ENCODE data around the gene TNNC1. TPM values are rescaled to one million over a fixed set of nuclear protein-coding genes. Genes with fewer than 3 reads are reported as not detected.

TNNC1 gene
- total RNA-seq, 5 donors from 2014 or later (not counting 1 experiment from before 2014, with no cell fraction given) = 2.8 to 8.8 (median 4.5) TPM

DNA sequence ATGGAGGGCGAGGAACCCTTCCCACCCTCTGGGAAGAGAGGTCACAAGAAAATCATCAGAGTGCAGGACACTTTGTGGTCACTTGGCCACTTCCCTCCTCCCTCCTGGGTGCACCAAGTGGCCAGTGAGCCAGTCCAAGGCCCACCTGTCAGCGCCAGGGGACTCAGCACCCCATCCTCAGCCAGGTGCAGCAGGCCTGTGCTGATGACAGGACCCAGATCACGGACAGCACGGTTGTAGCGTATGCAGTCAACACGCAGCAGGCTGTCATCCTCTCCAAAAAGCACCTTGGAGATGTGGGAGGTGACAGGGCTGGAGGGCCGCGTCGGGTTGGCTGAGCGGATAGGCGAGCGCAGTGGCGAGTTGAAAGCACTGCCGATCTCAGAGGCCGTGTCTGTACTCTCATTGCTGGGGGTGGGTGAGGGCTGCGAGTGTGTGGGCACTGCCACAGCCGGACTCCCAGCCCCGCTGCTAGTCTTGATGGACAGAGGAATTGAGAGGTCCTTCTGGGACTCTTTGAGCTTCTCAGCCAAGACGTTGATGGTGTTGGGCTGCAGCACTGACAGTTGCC is 50.5 kb downstream of the TNNC1 start:
- Mint-ChIP-seq H3K9me3 (no peaks in the 10 kb centered on the region), H3K4me3 (no peak overlapping the region), H3K4me1 (peaks cover 8 to 12% (median 9%) of the 10 kb centered on the region in 3 donors), H3K36me3 (peaks cover 41% of the 10 kb centered on the region), H3K27ac (no peak overlapping the region), H3K27me3 (no peaks in the 10 kb centered on the region)
- ATAC-seq (replicated peaks in 1 of 4) = no peak
- ChIA-PET CTCF (no interaction called here), POLR2A (interaction anchor here in 1 of 2 donors (0.5 kb wide), 1 partner anchor 211 kb away, joined by 3 read pairs; no protein-coding TSS in a partner anchor)
- no peak overlapping the region for H3K27ac ChIP-seq (ENCODE audit: low read length)
- H3K36me3 ChIP-seq (ENCODE audit: control insufficient read depth in 2 of 2, extremely low read depth in 1 of 2, insufficient read depth in 1 of 2, low read length in 1 of 2) = peaks cover 33 to 87% of the 10 kb centered on the region in 2 donors
- WGBS (ENCODE audit: insufficient coverage) = 96% methylated on average over 18 of the region's 19 CpGs
- H3K4me3 ChIP-seq (ENCODE audit: control insufficient read depth in 1 of 2, extremely low read depth in 1 of 2, low read length in 1 of 2) = no peak overlapping the region
- no peaks in the 10 kb centered on the region for H3K9me3 ChIP-seq
- peaks cover 0 to 24% of the 10 kb centered on the region in 2 experiments for H3K4me1 ChIP-seq (ENCODE audit: control insufficient read depth in 1 of 2, extremely low read depth in 1 of 2, insufficient read depth in 2 of 2, low read length in 2 of 2)
- no peaks in the 10 kb centered on the region for H3K27me3 ChIP-seq (replicated peaks in 1 of 2; ENCODE audit: control insufficient read depth in 2 of 2, extremely low read depth in 1 of 2, insufficient read depth in 2 of 2, low read length in 1 of 2)
- no peak for DNase-seq

GRCh38 chr3:52402706-52403270 is 51.1 kb downstream of the TNNC1 start:
- H3K4me1 Mint-ChIP-seq = peaks cover 2 to 6% (median 3%) of the 10 kb centered on the region in 3 donors
- Histone ChIP-seq H3K27ac (ENCODE audit: low read length) (no peak overlapping the region), H3K27me3 (replicated peaks in 1 of 2; ENCODE audit: control insufficient read depth in 2 of 2, extremely low read depth in 1 of 2, insufficient read depth in 2 of 2, low read length in 1 of 2) (no peaks in the 10 kb centered on the region), H3K9me3 (no peaks in the 10 kb centered on the region), H3K4me3 (ENCODE audit: control insufficient read depth in 1 of 2, extremely low read depth in 1 of 2, low read length in 1 of 2) (no peak overlapping the region), H3K4me1 (ENCODE audit: control insufficient read depth in 1 of 2, extremely low read depth in 1 of 2, insufficient read depth in 2 of 2, low read length in 2 of 2) (peaks cover 0 to 19% of the 10 kb centered on the region in 2 experiments), H3K36me3 (ENCODE audit: control insufficient read depth in 2 of 2, extremely low read depth in 1 of 2, insufficient read depth in 1 of 2, low read length in 1 of 2) (peaks cover 36 to 83% of the 10 kb centered on the region in 2 donors)
- 86% methylated on average over 7 of the region's 11 CpGs for WGBS (ENCODE audit: insufficient coverage)
- ATAC-seq (replicated peaks in 1 of 4) (no peak), DNase-seq (no peak)
- H3K4me3 Mint-ChIP-seq = no peak overlapping the region
- ChIA-PET POLR2A (no interaction called here), CTCF (no interaction called here)
- no peaks in the 10 kb centered on the region for H3K27me3 Mint-ChIP-seq
- peaks cover 35% of the 10 kb centered on the region for H3K36me3 Mint-ChIP-seq
- no peak overlapping the region for H3K27ac Mint-ChIP-seq
- H3K9me3 Mint-ChIP-seq = no peaks in the 10 kb centered on the region

GRCh38 chr3:52402101-52402521 is 51.7 kb downstream of the TNNC1 start:
- 96% methylated on average over 16 of the region's 16 CpGs for WGBS (ENCODE audit: insufficient coverage)
- peaks cover 0 to 5% (median 2%) of the 10 kb centered on the region in 3 donors for H3K4me1 Mint-ChIP-seq
- H3K36me3 Mint-ChIP-seq = peaks cover 34% of the 10 kb centered on the region
- POLR2A ChIA-PET = no interaction called here
- CTCF ChIA-PET = no interaction called here
- H3K4me3 Mint-ChIP-seq = no peak overlapping the region
- no peak for DNase-seq
- no peak overlapping the region for H3K27ac Mint-ChIP-seq
- no peaks in the 10 kb centered on the region for H3K9me3 Mint-ChIP-seq
- Histone ChIP-seq H3K9me3 (no peaks in the 10 kb centered on the region), H3K27ac (ENCODE audit: low read length) (no peak overlapping the region), H3K4me1 (ENCODE audit: control insufficient read depth in 1 of 2, extremely low read depth in 1 of 2, insufficient read depth in 2 of 2, low read length in 2 of 2) (peaks cover 0 to 14% of the 10 kb centered on the region in 2 experiments), H3K4me3 (ENCODE audit: control insufficient read depth in 1 of 2, extremely low read depth in 1 of 2, low read length in 1 of 2) (no peak overlapping the region), H3K27me3 (replicated peaks in 1 of 2; ENCODE audit: control insufficient read depth in 2 of 2, extremely low read depth in 1 of 2, insufficient read depth in 2 of 2, low read length in 1 of 2) (no peaks in the 10 kb centered on the region), H3K36me3 (ENCODE audit: control insufficient read depth in 2 of 2, extremely low read depth in 1 of 2, insufficient read depth in 1 of 2, low read length in 1 of 2) (peaks cover 37 to 78% of the 10 kb centered on the region in 2 donors)
- no peaks in the 10 kb centered on the region for H3K27me3 Mint-ChIP-seq
- no peak for ATAC-seq (replicated peaks in 1 of 4)

GRCh38 chr3:52401551-52401950 is 52.3 kb downstream of the TNNC1 start:
- peaks cover 0 to 8% of the 10 kb centered on the region in 2 experiments for H3K4me1 ChIP-seq (ENCODE audit: control insufficient read depth in 1 of 2, extremely low read depth in 1 of 2, insufficient read depth in 2 of 2, low read length in 2 of 2)
- no peak overlapping the region for H3K27ac ChIP-seq (ENCODE audit: low read length)
- H3K4me1 Mint-ChIP-seq = peaks cover 0 to 2% (median 0%) of the 10 kb centered on the region in 3 donors
- H3K36me3 Mint-ChIP-seq = peaks cover 31% of the 10 kb centered on the region
- no peaks in the 10 kb centered on the region for H3K27me3 ChIP-seq (replicated peaks in 1 of 2; ENCODE audit: control insufficient read depth in 2 of 2, extremely low read depth in 1 of 2, insufficient read depth in 2 of 2, low read length in 1 of 2)
- peak in 1 of 4 experiments; percentile 11 for ATAC-seq (replicated peaks in 1 of 4)
- peaks cover 32 to 73% of the 10 kb centered on the region in 2 donors for H3K36me3 ChIP-seq (ENCODE audit: control insufficient read depth in 2 of 2, extremely low read depth in 1 of 2, insufficient read depth in 1 of 2, low read length in 1 of 2)
- H3K4me3 ChIP-seq (ENCODE audit: control insufficient read depth in 1 of 2, extremely low read depth in 1 of 2, low read length in 1 of 2) = no peak overlapping the region
- H3K9me3 Mint-ChIP-seq = no peaks in the 10 kb centered on the region
- no peaks in the 10 kb centered on the region for H3K27me3 Mint-ChIP-seq
- CTCF ChIA-PET = no interaction called here
- H3K9me3 ChIP-seq = no peaks in the 10 kb centered on the region
- no CpG with 5 or more reads among the region's 1 CpG for WGBS (ENCODE audit: insufficient coverage)
- POLR2A ChIA-PET = no interaction called here
- H3K27ac Mint-ChIP-seq = peak overlapping the region in 1 of 2 donors; percentile 44
- H3K4me3 Mint-ChIP-seq = no peak overlapping the region
- no peak for DNase-seq

Other genes starting within 250 kb of the TNNC1 start
- gene TLR9, start 228.4 kb downstream of the TNNC1 start, total RNA-seq = 1 to 10 TPM in 3 of 5 donors, under 1 TPM in 1, not detected in 1; 0.54 to 2.9 (median 2.1) TPM
- 10 to 100 TPM; 49.8 to 99.9 (median 88.3) TPM for gene TWF2, start 214.9 kb downstream of the TNNC1 start, total RNA-seq
- 10 to 100 TPM; 63.4 to 78.1 (median 73.4) TPM for gene PPM1M, start 208.3 kb downstream of the TNNC1 start, total RNA-seq
- gene WDR82, start 175.4 kb downstream of the TNNC1 start, total RNA-seq = 100 to 1,000 TPM; 119 to 159 (median 154) TPM
- gene GLYCTK, start 166.2 kb downstream of the TNNC1 start, total RNA-seq = 10 to 100 TPM; 36.7 to 42.5 (median 37.5) TPM
- gene DNAH1, start 137.7 kb downstream of the TNNC1 start, total RNA-seq = 10 to 100 TPM; 41.5 to 72.0 (median 44.2) TPM
- 100 to 1,000 TPM in 3 of 5 donors, 10 to 100 TPM in 2; 94.3 to 108 (median 103) TPM for gene BAP1, start 44.0 kb downstream of the TNNC1 start, total RNA-seq
- 10 to 100 TPM; 12.2 to 17.0 (median 15.7) TPM for gene PHF7, start 43.4 kb downstream of the TNNC1 start, total RNA-seq
- gene SEMA3G, start 8.9 kb downstream of the TNNC1 start, total RNA-seq = 1 to 10 TPM in 4 of 5 donors, under 1 TPM in 1; 0.75 to 1.9 (median 1.4) TPM
- gene NISCH, start 1.6 kb upstream of the TNNC1 start, total RNA-seq = 100 to 1,000 TPM; 152 to 171 (median 157) TPM
- 1 to 10 TPM in 4 of 5 donors, under 1 TPM in 1; 0.38 to 2.2 (median 1.7) TPM for gene STAB1, start 41.3 kb upstream of the TNNC1 start, total RNA-seq
- gene NT5DC2, start 79.8 kb upstream of the TNNC1 start, total RNA-seq = 10 to 100 TPM in 2 of 5 donors, 1 to 10 TPM in 3; 1.9 to 10.9 (median 7.4) TPM
- 10 to 100 TPM in 2 of 5 donors, 1 to 10 TPM in 3; 2.5 to 14.8 (median 9.8) TPM for gene UQCC5, start 82.6 kb upstream of the TNNC1 start, total RNA-seq
- 10 to 100 TPM; 57.4 to 73.3 (median 63.3) TPM for gene PBRM1, start 231.9 kb upstream of the TNNC1 start, total RNA-seq
- 100 to 1,000 TPM in 2 of 5 donors, 10 to 100 TPM in 3; 77.1 to 110 (median 86.6) TPM for gene GNL3, start 232.0 kb upstream of the TNNC1 start, total RNA-seq

Data from T-cell (primary cell).